GM15510 (cell line): Measurements from ENCODE around the gene OR2S2.

Source experiments
- POLR2A ChIP-seq: IDR thresholded peaks from 3 replicates; pipeline ENCODE4 v1.6.1; 2011; ENCODE audit warnings: borderline replicate concordance; ENCODE audit not compliant: insufficient read length; ENCODE audit errors: extremely low read depth

Gene OR2S2

DNA sequence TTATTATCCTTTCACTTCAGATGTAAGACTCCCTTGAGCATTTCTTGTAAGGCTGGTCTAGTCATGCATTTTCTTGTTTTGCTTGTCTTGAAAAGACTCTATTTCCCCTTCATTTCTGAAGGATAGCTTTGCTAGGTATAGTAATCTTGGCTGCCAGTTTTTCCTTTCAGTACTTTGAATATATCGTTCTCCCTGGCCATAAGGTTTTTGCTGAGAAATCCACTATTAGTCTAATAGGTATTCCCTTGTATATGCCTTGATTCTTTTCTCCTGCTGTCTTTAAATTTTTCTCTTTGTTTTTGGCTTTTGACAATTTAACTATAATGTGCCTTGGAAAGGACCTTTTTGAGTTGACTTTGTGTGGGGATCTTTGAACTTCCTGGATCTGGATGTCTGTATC is 16.8 kb upstream of the OR2S2 start:
- TF ChIP-seq POLR2A: no peak

DNA sequence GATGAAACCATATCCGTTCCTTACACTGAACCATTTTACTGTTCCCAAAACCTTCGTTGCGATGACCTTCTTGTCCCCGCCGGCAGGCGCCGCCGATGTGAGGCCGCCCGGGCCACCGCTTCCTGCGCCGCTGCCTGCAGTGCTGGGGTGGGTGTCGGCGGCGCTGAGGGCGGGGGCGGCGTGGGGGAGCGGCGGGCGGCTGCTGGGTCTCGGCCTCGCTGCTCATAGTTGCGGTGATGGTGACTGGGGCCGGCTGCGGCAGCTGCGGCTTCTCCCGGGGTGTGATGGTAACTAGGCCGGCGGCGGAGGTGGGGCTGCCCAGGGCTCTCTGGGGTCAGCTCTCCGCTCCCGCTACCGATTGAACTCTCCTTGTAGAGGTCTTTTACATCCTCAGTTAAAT is 14.1 kb upstream of the OR2S2 start:
- TF ChIP-seq POLR2A: no peak

DNA sequence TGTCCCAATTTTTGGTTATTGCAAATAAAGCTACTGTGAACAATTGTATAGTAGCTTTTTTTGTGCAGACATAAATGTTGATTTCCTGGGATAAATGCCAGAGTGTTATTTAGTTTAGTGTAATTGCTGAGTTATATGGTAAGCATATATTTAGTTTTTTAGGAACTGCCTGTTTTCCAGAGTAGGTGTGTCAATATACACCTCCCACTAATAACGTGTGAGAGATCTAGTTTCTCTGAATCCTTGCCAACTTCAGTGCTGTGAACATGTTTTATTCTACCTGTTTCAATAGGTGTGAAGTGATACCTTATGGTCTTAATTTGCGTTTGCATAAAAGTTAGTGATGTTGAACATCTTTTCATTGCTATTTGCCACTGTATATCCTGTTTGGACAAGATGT is 9.1 kb upstream of the OR2S2 start:
- TF ChIP-seq POLR2A: no peak

DNA sequence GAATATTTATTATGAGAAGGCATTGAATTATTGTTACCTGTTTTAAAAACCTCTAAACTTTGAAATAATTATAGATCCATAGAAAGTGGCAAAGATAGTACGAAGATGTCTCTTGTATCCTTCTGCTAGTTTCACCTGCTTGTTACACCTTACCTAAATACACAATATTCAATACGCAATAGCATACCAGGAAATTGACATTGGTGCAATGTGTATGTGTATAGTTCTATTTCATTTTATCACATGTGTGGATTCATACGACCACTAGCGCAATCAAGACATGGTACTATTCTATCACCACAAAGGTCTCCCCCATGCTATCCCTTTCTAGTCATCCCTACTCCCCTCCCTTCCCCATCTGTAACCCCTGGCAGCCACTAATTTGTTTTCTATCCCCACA is 8.5 kb upstream of the OR2S2 start:
- TF ChIP-seq POLR2A: no peak

DNA sequence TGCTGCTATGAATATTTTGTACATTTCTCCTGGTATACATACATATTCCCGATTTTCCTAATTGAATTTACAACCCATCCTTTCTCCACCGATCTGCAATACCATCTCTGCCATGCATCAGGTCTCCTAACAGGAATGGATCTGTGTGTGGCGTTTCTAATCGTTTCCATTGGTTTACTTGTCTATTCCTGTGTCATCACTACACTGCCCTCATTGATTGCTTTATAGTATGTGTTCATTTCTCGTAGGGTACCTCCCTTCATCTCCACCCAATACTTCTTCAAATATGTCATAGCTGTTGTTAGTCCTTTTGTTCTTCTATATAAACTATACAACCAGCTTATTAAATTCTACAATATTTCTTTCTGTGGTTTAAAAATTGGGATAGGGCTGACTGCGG is 7.1 kb upstream of the OR2S2 start:
- no peak for TF ChIP-seq POLR2A

DNA sequence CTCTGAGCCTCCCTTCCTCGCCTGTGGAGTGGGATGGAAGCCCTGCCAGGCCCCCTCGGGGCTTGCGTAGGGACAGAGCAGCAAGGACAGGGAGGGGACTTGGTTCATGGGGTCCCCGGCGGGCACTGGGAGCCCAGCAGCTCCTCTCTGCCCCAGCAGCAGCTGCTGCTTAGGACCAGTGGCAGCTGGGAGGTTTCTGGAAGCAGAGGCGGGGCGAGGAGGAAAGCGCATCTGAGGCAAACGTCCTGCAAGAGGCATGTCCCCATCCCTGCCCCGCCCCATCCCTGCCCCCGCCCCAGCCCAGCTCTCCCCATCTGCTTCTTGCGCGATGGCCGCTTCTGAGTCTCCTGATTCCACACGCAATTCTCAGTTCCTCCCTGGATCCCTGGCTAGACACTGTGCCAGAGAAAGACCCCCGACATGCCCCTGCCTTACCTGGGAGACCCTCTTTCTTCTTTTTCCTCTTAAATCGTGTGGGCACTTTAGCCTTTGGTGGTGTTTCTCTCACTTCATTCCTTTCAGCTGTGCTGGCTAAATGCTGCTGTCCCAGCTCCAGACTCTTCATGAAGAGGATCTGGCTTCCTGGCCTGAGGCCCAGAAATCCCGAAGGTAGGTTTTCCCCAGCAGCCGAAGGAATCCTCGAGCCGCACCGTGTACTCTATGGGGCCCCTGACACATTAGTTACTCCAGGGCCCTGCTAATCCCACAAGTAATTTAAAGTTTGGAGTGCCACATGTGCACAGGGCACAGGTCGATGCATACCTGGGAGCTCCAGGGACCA is 4.4 kb upstream of the OR2S2 start:
- no peak for TF ChIP-seq POLR2A

DNA sequence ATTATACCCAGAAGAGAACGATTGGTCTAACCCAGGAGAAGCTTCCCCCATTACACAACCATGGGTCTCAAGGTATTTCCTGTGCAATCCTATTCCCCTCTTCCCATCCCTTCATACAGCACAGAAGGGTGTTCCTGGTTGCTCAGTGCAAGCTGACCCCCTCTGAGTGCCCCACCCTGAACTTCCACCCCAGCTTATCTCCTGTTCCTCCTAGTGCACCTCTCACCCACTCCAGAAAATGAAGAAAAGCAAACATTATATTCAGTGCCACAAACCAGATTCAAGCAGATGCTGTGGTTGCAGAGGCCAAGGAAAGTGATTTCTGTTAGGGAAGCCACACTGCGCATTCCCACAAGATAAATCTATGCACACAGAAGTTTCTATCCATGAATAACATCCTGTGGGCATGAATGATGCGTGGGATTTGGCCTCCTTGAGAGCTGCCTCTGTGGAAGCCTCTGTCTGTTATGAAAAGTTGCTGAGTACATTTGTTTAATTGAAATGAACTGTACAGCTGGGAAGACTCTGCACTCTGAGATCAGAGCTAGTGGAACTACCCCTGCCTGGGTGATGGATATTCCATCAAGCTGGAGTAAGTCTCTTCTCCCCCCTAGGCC is 2.2 kb upstream of the OR2S2 start:
- TF ChIP-seq POLR2A: no peak

DNA sequence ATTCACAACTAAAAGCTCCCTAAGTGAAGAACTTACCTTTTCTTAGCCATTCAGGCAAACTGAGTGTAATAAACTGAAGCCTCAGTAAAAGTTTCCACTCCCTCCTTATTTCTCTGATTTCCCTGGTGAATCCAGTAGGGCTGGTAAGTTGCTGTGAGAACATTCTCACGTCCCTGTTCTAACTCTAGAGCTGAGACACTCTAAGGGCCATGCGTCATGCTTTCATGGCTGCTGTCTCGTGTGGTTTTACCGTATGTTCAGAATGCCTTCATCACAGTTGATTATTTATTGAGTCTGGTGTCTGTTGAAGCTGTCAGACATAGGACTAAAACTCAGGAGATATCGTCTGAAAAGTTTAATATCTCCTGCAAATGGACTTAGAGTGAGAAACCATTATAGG is 1.3 kb downstream of the OR2S2 start:
- no peak for TF ChIP-seq POLR2A

DNA sequence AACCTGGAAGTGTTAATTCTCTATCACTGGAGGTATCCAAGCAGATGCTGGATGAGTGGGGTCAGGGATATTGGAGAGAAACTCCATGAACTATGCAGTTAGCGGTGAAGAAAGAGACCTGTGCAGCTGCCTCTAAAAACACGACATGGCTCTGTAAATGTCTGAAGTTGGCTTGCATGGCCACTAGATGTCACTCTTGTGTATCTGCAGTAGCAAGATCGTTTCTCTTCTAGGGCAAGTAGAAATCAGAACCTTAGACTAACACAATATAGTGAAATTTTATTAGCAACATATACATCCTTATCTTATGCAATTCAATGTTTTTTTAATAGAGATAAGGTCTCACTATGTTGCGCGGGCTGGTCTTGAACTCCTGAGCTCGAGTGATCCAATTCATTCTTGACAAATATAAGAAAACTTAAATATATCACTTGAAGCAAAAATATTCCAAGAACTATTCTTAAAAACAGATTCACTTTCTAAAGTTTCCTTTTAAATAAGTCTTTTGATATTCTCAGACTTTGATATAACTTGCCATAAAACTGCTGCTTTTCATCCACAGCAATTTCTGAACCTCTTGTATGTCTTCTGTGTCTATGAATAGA is 2.9 kb downstream of the OR2S2 start:
- TF ChIP-seq POLR2A: no peak

DNA sequence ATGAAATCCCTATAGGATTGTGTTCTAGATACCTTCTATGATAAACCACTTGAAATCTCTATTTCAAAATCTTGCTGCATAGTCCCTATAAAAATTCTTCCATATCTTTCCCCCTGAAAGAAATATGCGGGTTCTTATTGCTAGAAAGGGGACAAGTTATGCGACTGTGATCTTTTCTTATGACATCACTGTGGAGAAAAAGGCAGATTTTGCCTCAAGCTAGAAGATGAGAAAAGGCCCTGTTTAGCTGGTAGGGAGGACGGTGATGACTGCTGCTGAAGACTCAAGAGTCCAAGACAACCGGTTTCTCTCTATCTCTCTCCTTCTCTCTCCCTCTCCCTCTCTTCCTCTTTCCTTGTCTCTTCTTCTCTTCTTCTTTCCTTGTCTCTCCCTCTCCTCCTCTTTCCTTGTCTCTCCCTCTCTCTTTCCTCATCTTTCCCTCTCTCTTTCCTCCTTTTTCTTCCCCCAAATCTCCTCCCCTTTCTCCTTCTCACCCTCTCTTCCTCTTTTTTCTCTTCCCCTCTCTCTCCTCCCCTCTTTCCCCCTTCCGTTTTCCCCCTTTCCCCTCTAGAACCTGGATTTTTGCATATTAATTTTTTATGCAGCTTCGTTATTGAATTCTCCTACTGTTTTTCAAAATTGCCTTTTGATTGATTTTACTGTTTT is 5.3 kb downstream of the OR2S2 start:
- no peak for TF ChIP-seq POLR2A

DNA sequence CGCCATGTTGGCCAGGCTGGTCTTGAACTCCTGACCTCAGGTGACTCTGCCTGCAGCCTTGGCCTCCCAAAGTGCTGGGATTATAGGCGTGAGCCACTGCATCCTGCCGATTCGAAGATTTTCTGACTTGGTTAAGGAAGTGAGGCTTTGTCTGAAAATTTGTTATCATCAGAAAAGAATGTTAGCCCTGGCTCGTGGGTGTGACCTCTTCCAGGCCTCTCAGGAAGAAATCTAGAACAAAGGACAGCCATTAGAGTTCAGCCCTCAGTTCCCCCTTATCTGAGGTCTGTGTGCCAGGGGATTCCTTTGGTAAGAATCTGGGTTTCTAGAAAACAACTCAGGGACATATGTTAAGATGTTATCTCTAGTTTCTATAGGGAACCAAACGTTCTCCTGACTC is 6.2 kb downstream of the OR2S2 start:
- TF ChIP-seq POLR2A: no peak

DNA sequence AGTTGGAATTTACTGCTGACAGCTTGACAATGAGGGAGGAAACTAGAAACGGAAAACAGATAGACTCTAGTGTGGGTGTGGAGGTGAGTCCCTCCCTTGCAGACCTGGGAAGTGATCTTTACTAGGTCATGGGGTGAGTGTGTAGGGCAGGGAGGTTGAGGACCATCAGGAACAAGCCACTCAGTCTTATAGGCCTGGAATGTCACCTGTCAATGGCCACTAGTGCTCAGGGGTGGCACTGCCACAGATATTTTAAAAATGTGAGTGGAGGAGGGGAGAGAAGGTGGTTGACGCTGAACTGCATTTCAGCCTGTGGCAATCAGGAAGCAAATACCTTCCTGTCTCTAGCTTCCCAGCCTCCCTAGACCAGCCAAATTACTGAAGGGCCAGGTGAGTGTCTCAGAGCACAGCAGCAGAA is 9.0 kb downstream of the OR2S2 start:
- TF ChIP-seq POLR2A: no peak

DNA sequence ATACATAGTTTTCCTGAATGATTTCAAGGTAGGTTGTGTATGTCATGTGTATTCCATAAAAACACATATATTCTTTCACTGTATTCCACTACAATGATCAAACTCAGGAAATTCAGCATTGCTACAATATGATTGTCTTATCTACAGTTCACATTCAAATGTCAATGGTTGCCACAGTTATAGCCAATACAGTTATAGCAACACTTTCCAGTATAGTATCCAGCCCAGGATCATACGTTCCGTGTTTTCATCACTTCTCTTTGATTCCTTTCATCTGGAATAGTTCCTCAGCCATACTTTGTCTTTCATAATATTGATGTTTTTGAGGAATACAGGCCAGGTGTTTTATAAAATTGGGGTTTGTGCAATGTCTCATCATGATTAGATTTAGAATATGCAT is 9.5 kb downstream of the OR2S2 start:
- no peak for TF ChIP-seq POLR2A

DNA sequence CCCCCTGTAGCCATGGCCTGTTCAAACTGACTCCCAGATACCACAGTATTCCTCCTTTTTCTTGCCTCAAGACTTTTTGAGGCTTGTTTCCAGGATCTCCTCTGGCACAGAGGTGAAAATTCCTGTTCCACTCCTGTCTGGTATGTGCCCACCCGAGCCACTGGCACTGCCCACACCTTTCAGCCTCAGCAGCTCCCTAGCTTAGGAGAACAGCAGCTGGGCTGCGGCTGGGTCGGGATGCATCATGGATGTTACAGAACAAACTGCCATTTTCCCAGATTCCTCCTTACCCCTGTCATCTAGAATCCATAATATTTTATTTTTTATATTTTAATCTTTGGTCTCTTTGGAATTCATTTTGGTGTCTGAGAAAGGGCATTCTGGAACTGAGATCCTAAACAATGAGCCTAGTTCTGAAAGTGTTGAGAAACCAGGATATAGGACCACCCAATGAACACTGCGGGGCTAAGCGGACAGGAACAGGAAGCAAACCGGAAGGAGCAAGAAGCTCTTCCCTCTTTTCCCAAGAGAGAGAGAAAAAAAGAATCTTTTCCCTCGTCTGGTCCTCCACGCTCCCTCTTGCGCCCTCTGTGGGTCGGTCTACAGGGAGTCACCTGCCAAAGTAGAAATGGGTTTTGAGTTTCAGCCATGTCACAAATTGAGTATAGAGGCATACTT is 12.5 kb downstream of the OR2S2 start:
- TF ChIP-seq POLR2A: no peak

DNA sequence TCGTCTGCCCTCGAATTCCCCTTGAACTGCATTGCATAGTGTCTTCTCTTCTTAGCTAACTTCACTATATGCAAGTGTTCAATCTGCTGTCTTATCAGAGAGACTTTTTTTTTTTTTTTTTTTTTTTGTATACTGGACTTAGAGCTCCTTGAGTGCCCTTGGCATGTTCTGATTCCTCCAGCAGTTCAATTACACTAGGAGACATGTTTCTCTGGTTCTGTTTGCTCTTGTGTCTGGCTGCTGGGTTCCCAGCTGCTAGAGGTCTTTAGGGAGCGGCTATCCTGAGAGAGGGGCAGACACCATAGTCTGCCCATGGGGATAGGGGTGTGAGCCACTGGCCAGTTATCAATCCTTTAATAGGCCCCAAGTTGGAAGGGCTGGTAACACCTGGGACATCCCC is 13.1 kb downstream of the OR2S2 start:
- TF ChIP-seq POLR2A: no peak

DNA sequence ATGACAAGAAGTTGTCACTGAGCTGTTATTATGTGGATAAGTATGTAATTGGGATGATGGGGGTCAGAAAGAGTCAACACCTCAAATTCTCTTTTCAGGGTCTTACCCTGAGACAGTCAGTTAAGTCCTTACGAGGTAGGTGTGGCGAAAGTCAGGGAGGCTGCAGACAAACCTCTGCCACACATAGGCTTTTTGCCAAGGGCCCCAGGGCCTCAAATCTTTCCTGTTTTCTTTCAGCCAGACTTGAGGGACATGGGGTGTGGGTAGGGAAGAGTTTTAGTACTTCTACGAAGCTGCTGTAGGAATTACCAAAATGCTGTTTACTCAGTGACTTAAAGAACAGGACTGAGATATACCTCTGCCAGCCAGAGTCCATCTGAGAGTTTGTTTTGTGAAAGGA is 13.8 kb downstream of the OR2S2 start:
- TF ChIP-seq POLR2A: no peak

DNA sequence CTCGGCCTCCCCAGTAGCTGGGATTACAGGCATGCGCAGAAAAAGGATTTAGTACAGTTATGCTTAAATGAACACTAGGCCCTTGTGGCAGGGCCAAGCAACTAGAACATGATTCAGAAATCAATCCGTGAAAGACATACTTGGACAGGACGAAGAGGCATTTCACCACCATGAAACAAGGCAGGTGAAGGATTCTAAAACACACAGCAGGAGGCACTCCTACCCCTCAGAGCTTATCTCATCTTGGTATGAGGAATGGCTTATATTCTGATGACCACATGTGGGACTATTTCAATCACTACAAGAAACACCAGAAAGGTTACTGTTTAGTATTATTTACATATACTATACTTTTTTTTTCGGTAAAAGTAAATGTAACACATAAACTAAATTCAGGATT is 15.7 kb downstream of the OR2S2 start:
- no peak for TF ChIP-seq POLR2A
